ENCODE results near the gene HFE.
"Not testable (repeated sequence)": the region's sequence is repeated elsewhere in the genome, so short reads cannot be mapped to it uniquely, and the experiment has no call there.

The HFE gene

DNA sequence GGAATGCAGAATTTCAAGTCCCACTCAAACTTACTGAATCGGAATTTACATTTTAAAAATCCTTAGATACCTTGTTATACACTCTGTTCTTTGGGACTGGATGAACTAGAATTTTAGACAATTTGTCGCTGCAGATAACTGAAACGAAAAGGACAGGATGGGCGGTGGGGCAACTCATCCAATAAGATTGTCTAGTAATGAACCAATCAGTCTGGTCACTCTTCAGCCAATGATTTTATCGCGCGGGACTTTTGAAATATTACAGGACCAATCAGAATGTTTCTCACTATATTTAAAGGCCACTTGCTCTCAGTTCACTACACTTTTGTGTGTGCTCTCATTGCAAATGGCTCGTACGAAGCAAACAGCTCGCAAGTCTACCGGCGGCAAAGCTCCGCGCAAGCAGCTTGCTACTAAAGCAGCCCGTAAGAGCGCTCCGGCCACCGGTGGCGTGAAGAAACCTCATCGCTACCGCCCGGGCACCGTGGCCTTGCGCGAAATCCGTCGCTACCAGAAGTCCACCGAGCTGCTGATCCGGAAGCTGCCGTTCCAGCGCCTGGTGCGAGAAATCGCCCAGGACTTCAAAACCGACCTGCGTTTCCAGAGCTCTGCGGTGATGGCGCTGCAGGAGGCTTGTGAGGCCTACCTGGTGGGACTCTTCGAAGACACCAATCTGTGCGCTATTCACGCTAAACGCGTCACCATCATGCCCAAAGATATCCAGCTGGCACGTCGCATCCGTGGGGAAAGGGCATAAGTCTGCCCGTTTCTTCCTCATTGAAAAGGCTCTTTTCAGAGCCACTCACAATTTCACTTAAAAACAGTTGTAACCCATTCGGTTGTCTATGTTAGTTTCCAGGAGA, 41.9 kb upstream of the HFE start (continued):
- TF ChIP-seq, protein P1, sequence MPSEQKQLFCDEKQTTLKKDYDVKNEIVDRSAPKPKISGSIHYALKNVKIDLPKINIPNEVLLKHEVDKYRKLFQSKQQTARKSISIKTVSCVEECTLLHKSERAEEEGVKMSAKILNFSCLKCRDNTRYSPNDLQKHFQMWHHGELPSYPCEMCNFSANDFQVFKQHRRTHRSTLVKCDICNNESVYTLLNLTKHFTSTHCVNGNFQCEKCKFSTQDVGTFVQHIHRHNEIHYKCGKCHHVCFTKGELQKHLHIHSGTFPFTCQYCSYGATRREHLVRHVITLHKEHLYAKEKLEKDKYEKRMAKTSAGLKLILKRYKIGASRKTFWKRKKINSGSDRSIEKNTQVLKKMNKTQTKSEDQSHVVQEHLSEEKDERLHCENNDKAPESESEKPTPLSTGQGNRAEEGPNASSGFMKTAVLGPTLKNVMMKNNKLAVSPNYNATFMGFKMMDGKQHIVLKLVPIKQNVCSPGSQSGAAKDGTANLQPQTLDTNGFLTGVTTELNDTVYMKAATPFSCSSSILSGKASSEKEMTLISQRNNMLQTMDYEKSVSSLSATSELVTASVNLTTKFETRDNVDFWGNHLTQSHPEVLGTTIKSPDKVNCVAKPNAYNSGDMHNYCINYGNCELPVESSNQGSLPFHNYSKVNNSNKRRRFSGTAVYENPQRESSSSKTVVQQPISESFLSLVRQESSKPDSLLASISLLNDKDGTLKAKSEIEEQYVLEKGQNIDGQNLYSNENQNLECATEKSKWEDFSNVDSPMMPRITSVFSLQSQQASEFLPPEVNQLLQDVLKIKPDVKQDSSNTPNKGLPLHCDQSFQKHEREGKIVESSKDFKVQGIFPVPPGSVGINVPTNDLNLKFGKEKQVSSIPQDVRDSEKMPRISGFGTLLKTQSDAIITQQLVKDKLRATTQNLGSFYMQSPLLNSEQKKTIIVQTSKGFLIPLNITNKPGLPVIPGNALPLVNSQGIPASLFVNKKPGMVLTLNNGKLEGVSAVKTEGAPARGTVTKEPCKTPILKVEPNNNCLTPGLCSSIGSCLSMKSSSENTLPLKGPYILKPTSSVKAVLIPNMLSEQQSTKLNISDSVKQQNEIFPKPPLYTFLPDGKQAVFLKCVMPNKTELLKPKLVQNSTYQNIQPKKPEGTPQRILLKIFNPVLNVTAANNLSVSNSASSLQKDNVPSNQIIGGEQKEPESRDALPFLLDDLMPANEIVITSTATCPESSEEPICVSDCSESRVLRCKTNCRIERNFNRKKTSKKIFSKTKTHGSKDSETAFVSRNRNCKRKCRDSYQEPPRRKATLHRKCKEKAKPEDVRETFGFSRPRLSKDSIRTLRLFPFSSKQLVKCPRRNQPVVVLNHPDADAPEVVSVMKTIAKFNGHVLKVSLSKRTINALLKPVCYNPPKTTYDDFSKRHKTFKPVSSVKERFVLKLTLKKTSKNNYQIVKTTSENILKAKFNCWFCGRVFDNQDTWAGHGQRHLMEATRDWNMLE (tag by site-specific recombination; conservative IDR thresholded peaks at IDR 0.05; ENCODE audit: low read depth), result no peak
- no peak for TF ChIP-seq KLF7 (tag by site-specific recombination; IDR thresholded peaks at IDR 0.05; ENCODE audit: borderline replicate concordance)

DNA sequence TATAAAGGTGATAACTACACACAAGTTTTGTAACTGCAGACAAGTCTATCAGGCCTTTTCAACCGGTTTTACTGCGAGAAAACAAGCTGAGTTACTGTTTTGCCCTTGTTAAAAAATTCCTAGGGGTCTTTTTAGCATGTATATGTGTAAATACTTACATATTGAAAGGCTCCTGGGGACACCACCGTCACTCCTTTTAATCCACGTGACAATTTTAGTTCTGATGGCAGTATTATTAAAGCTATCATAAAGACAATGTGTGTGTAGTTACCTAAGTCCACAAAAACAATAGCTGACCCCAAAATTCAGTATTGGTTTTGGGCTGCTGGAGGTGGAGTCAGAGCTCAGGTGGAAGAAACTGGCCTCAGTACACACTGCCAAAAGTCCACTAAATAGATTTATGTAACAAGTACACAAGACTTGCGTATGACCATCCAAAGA, 41.3 kb upstream of the HFE start:
- Histone ChIP-seq H3K9me3 (ENCODE audit: control insufficient read depth, insufficient read depth, low read depth, low read length) (no peaks in the 10 kb centered on the region), H3K36me3 (ENCODE audit: control insufficient read depth in 2 of 2, insufficient read depth in 1 of 2, low read length in 2 of 2) (no peaks in the 10 kb centered on the region), H3K4me1 (ENCODE audit: control insufficient read depth, insufficient read depth, low read length) (no peaks in the 10 kb centered on the region), H3K4me3 (ENCODE audit: low read depth, low read length) (no peak overlapping the region), H3K27ac (ENCODE audit: extremely low read depth, low read depth, low read length) (no peak overlapping the region)
- no peak for TF ChIP-seq BCL11A (tag by site-specific recombination; IDR thresholded peaks at IDR 0.05; ENCODE audit: low read depth)
- no peak for TF ChIP-seq ZNF629 (tag by site-specific recombination; IDR thresholded peaks at IDR 0.05)
- no peak for TF ChIP-seq ZNF792 (tag by site-specific recombination; IDR thresholded peaks at IDR 0.05)
- TF ChIP-seq KLF10 (tag by site-specific recombination; IDR thresholded peaks at IDR 0.05), result no peak
- no peak for TF ChIP-seq ZNF266 (tag by site-specific recombination; IDR thresholded peaks at IDR 0.05; ENCODE audit: low read depth)
- no peak for TF ChIP-seq ZNF664 (tag by site-specific recombination; IDR thresholded peaks at IDR 0.05)
- no peak for TF ChIP-seq ZNF19 (tag by site-specific recombination; IDR thresholded peaks at IDR 0.05; ENCODE audit: low read depth)
- no peak for TF ChIP-seq YY2 (tag by site-specific recombination; IDR thresholded peaks at IDR 0.05)
- TF ChIP-seq SP3 (tag by site-specific recombination; IDR thresholded peaks at IDR 0.05), result no peak
- no peak for TF ChIP-seq BCL11B (tag by site-specific recombination; IDR thresholded peaks at IDR 0.05; ENCODE audit: low read depth)
- TF ChIP-seq, protein P2, sequence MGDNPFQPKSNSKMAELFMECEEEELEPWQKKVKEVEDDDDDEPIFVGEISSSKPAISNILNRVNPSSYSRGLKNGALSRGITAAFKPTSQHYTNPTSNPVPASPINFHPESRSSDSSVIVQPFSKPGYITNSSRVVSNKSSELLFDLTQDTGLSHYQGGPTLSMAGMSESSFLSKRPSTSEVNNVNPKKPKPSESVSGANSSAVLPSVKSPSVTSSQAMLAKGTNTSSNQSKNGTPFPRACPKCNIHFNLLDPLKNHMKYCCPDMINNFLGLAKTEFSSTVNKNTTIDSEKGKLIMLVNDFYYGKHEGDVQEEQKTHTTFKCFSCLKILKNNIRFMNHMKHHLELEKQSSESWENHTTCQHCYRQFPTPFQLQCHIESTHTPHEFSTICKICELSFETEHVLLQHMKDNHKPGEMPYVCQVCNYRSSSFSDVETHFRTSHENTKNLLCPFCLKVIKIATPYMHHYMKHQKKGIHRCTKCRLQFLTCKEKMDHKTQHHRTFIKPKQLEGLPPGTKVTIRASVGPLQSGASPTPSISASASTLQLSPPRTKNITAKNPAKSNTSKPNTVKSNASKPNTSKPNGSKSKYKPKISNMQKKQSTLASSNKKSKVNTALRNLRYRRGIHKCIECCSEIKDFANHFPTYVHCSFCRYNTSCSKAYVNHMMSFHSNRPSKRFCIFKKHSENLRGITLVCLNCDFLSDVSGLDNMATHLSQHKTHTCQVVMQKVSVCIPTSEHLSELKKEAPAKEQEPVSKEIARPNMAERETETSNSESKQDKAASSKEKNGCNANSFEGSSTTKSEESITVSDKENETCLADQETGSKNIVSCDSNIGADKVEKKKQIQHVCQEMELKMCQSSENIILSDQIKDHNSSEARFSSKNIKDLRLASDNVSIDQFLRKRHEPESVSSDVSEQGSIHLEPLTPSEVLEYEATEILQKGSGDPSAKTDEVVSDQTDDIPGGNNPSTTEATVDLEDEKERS (tag by site-specific recombination; IDR thresholded peaks at IDR 0.05), result no peak
- TF ChIP-seq ZNF239 (tag by site-specific recombination; IDR thresholded peaks at IDR 0.05), result no peak
- TF ChIP-seq ZNF596 (tag by site-specific recombination; IDR thresholded peaks at IDR 0.05), result no peak
- CTCF ChIA-PET, result interaction anchor here (0.8 to 1.5 kb wide), 4 partner anchors 18 to 51 kb away, joined by 3 to 6 read pairs (median 4); a partner anchor contains a TSS
- POLR2A ChIA-PET, result interaction anchor here (1.0 to 1.8 kb wide), 3 partner anchors 14 to 59 kb away, joined by 3 to 11 read pairs (median 3); a partner anchor contains a TSS

DNA sequence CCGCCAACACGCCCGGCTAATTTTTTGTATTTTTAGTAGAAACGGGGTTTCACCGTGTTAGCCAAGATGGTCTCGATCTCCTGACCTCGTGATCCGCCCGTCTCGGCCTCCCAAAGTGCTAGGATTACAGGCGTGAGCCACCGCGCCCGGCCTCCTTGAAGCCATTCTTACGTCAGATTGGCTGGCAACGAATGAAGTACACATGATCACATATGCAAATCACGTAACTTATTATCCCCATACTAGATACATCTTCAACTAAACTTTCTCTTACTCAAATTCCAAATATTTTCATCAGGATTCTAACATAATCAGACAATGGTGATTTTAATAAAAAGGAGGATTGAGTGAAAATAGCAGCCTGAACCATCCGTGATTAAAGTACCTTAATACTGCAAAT, 39.9 kb upstream of the HFE start:
- CTCF ChIA-PET, result interaction anchor here (0.8 kb wide), 1 partner anchor 18 kb away, joined by 3 read pairs; no protein-coding TSS in a partner anchor
- not testable (repeated sequence) for H3K27ac ChIP-seq (ENCODE audit: extremely low read depth, low read depth, low read length); H3K4me1 ChIP-seq (ENCODE audit: control insufficient read depth, insufficient read depth, low read length)

More for the DNA sequence above, 39.9 kb upstream of the HFE start:
- POLR2A ChIA-PET, result interaction anchor here (1.0 kb wide), 2 partner anchors 9 to 16 kb away, joined by 3 to 4 read pairs; a partner anchor contains a TSS
- H3K9me3 ChIP-seq (ENCODE audit: control insufficient read depth, insufficient read depth, low read depth, low read length); H3K36me3 ChIP-seq (ENCODE audit: control insufficient read depth in 2 of 2, insufficient read depth in 1 of 2, low read length in 2 of 2); H3K4me3 ChIP-seq (ENCODE audit: low read depth, low read length): not testable (repeated sequence)
